Ishikawa (cell line): ENCODE results near the gene LDB3.

Experiments used
- CEBPB ChIP-seq: IDR thresholded peaks from 2 replicates; pipeline ENCODE4 v1.6.1; 2012
- CREB1 ChIP-seq: IDR thresholded peaks from 2 replicates; pipeline ENCODE4 v1.6.1; 2012; ENCODE audit warnings: low read depth
- EGR1 ChIP-seq: IDR thresholded peaks from 2 replicates; pipeline ENCODE4 v1.6.1; 2012
- EP300 ChIP-seq: IDR thresholded peaks from 2 replicates; pipeline ENCODE4 v1.6.1; 2012; ENCODE audit warnings: borderline replicate concordance
- NFIC ChIP-seq: IDR thresholded peaks from 2 replicates; pipeline ENCODE4 v1.6.1; 2012
- RAD21 ChIP-seq: IDR thresholded peaks from 2 replicates; pipeline ENCODE4 v1.6.1; 2012; ENCODE audit warnings: low read depth
- TAF1 ChIP-seq: IDR thresholded peaks from 2 replicates; pipeline ENCODE4 v1.6.1; 2012; ENCODE audit warnings: low read depth, mild to moderate bottlenecking
- TCF12 ChIP-seq: IDR thresholded peaks from 2 replicates; pipeline ENCODE4 v1.6.1; 2012; ENCODE audit warnings: low read depth
- TEAD4 ChIP-seq: IDR thresholded peaks from 2 replicates; pipeline ENCODE4 v1.6.1; 2012
- YY1 ChIP-seq: IDR thresholded peaks from 2 replicates; pipeline ENCODE4 v1.6.1; 2012; ENCODE audit warnings: low read depth
- ZBTB7A ChIP-seq: IDR thresholded peaks from 2 replicates; pipeline ENCODE4 v1.6.1; 2012; ENCODE audit warnings: low read depth
- TF ChIP-seq, protein P1 (sequence below): IDR thresholded peaks from 2 replicates; pipeline ENCODE4 v1.6.1; 2012
- TF ChIP-seq, protein P2 (sequence below): IDR thresholded peaks from 2 replicates; pipeline ENCODE4 v1.6.1; 2012; ENCODE audit warnings: low read depth, mild to moderate bottlenecking
- TF ChIP-seq, protein P3 (sequence below): IDR thresholded peaks from 2 replicates; pipeline ENCODE4 v1.6.1; 2012

LDB3 gene

DNA sequence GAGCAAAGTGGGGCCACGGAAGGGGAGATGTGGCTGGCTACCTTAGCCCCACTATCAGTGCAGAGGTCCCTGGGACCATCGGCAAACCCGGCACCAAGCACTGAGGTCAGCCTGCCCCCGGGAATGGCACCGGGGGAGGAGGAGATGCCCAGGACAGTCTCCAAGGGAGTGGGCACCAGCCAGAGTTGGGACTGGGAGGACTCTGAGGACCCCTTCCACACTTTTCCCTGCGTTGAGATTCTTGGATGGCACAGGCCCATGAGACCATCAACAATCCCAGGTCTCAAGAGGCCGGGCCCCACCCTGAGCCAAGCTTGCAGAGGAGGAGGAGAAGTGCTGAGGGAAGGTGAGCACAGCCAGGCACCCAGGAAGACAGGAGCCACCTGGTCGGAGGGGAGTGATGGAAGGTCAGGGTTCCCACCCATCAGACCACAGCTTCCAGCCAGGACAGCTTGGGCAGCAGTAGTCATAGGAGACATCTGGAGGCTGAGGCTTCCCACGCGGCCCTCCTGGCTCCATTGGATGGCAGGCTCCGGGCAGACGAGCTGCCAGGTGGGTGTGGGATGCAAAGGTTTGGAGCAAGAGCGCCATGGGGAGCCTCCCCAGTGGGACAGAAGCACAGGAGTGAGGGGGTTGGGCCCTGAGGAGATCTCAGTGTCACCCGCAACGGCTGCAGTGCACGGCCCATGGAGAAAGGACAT is 16.5 kb upstream of the LDB3 start:
- no peak for TF ChIP-seq EGR1
- no peak for TF ChIP-seq ZBTB7A
- TF ChIP-seq, protein P1, sequence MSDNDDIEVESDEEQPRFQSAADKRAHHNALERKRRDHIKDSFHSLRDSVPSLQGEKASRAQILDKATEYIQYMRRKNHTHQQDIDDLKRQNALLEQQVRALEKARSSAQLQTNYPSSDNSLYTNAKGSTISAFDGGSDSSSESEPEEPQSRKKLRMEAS: no peak
- TF ChIP-seq TAF1: no peak
- TF ChIP-seq NFIC: no peak
- no peak for TF ChIP-seq TCF12
- TF ChIP-seq CEBPB: no peak
- TF ChIP-seq CREB1: no peak
- TF ChIP-seq, protein P2, sequence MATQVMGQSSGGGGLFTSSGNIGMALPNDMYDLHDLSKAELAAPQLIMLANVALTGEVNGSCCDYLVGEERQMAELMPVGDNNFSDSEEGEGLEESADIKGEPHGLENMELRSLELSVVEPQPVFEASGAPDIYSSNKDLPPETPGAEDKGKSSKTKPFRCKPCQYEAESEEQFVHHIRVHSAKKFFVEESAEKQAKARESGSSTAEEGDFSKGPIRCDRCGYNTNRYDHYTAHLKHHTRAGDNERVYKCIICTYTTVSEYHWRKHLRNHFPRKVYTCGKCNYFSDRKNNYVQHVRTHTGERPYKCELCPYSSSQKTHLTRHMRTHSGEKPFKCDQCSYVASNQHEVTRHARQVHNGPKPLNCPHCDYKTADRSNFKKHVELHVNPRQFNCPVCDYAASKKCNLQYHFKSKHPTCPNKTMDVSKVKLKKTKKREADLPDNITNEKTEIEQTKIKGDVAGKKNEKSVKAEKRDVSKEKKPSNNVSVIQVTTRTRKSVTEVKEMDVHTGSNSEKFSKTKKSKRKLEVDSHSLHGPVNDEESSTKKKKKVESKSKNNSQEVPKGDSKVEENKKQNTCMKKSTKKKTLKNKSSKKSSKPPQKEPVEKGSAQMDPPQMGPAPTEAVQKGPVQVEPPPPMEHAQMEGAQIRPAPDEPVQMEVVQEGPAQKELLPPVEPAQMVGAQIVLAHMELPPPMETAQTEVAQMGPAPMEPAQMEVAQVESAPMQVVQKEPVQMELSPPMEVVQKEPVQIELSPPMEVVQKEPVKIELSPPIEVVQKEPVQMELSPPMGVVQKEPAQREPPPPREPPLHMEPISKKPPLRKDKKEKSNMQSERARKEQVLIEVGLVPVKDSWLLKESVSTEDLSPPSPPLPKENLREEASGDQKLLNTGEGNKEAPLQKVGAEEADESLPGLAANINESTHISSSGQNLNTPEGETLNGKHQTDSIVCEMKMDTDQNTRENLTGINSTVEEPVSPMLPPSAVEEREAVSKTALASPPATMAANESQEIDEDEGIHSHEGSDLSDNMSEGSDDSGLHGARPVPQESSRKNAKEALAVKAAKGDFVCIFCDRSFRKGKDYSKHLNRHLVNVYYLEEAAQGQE: no peak
- TF ChIP-seq TEAD4: no peak

DNA sequence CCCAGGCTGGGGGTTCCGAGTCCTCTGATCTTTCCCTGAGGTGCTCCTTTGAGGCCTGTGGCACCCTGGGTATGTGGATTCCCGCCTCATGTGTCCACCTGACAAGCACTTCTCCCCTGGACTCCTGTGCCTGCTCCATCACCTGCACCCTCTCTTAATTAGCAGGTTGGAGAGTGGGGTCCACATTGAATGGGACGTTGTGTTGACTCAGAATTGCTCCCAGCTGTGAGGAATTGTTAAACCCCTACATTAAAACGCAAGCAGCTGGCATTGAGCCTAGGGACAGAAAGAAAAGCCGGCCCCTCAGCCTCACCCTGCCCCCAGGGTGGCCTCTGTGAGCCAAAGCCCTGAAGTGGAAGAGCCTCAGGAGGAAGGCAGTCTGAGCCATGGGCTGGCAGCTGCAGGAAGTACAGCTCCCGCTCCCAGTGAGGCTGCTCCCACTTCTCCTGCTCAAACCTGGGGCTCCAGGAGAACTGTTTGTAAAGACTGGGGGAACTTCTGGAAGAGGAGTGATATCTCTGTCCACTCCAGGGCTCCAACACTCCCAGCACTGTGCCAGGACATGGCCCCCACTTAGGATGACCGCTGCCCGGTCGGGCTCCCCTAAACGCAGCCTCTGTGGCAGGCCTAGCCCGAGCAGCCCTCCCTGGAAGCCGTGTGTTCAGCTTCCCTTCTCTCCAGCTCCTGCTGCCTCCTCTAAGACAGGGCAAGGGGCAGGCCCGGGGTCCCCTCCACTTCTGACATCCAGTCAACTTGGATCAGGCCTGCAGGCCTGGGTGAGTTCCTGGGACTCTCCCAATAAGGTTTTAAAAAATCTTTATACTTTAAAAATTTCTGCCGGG is 15.7 kb upstream of the LDB3 start:
- TF ChIP-seq EP300 (peak; percentile 77), NFIC (peak; percentile 96), CEBPB (0 out of 2 replicates have a peak, but pooled peaks have one; percentile 13), RAD21 (no peak; the same call in 1 of the 2 replicates), TCF12 (peak; percentile 88), YY1 (no peak), ZBTB7A (no peak; the same call in 1 of the 2 replicates), CREB1 (no peak), TAF1 (no peak)
- TF ChIP-seq, protein P2: no peak
- TF ChIP-seq, protein P3, sequence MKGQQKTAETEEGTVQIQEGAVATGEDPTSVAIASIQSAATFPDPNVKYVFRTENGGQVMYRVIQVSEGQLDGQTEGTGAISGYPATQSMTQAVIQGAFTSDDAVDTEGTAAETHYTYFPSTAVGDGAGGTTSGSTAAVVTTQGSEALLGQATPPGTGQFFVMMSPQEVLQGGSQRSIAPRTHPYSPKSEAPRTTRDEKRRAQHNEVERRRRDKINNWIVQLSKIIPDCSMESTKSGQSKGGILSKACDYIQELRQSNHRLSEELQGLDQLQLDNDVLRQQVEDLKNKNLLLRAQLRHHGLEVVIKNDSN: peak; percentile 67
- TF ChIP-seq, protein P1: peak; percentile 58

DNA sequence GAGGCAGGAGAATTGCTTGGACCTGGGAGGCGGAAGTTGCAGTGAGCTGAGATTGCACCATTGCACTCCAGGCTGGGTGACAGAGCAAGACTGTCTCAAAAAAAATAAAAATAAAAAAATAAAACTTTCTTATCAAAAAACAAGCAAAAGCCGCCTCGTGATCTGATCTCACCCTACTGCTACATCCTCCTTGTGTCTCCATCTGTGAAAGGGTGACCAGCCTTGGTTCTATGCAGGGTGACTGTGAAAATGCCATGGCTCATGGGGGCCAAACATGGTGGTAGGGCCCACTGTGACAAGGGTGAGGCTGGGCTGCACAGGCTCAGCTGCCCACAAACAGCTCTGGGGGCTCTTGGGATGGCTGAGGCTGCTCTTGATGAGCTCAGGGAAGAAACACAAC is 14.9 kb upstream of the LDB3 start:
- no peak for TF ChIP-seq YY1
- no peak for TF ChIP-seq ZBTB7A
- TF ChIP-seq EP300: no peak
- no peak for TF ChIP-seq CREB1
- TF ChIP-seq, protein P2: no peak
- TF ChIP-seq, protein P3: no peak
- TF ChIP-seq EGR1: no peak
- TF ChIP-seq TAF1: no peak
- TF ChIP-seq, protein P1: no peak
- no peak for TF ChIP-seq CEBPB
- no peak for TF ChIP-seq TCF12

DNA sequence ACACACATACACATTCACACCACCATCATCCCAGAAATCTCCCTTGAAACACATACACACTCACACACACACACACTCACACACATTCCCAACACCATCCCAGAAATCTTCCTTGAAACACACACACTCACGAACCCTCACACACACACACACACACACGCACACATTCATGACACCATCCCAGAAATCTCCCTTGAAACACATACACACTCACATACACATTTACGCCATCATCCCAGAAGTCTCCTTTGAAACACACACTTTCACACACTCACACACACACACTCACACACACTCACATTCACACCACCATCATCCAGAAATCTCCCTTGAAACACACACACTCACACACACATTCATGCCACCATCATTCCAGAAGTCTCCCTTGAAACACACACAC is 14.3 kb upstream of the LDB3 start:
- TF ChIP-seq TCF12 (no peak), RAD21 (no peak)
